Keratinocyte (primary cell): ENCODE results near the gene GPD1.

Experiments used
- EZH2 ChIP-seq: IDR thresholded peaks from one replicate; pipeline ENCODE4 v1.6.1; 2012; ENCODE audit warnings: inconsistent platforms, mild to moderate bottlenecking, low read length, moderate library complexity
- TF ChIP-seq, protein P1 (sequence below), 3 experiments: IDR thresholded peaks in 1 of 3; conservative IDR thresholded peaks in 1 of 3; optimal IDR thresholded peaks in 1 of 3; 2 replicates in 2 of 3; 3 replicates in 1 of 3; pipeline versions ENCODE3 to v1.5.1; 2011; ENCODE audit warnings: low read length in 3 of 3, mild to moderate bottlenecking in 3 of 3, moderate library complexity in 2 of 3, control low read depth in 1 of 3, inconsistent platforms in 1 of 3; ENCODE audit not compliant: insufficient read depth in 2 of 3; ENCODE audit errors: extremely low read depth in 1 of 3

DNA sequence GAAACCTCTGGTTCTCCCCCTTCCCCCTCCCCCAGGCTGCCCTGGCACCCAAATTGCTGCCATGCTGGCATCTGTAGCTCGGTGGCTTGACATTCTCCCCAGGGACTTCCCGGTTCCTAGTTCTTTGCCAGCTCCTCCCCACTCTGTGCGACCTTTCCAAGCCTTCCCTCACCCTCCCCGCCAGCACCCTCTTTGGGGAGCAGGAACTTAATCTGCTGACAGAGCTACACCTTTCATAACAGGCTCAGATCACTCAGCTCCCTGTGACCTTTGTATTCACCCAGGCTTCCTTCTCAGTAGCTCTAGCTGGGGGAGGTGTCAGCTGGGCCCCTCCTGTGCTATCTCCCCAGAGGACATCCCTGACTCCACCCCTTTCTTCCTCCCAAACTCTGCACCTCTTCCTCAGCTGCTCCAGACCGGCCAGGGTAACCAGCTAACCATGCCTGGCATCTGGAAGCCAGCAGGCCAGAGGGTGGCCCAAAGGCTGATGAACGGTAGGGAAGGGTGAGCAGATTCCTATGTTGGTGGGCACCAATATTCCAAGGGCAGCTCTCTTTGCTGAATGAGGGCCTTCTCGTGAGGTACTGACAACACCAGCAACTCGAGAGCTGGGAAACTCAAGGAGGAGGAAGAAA is 6.4 kb downstream of the GPD1 start:
- TF ChIP-seq, protein P1, sequence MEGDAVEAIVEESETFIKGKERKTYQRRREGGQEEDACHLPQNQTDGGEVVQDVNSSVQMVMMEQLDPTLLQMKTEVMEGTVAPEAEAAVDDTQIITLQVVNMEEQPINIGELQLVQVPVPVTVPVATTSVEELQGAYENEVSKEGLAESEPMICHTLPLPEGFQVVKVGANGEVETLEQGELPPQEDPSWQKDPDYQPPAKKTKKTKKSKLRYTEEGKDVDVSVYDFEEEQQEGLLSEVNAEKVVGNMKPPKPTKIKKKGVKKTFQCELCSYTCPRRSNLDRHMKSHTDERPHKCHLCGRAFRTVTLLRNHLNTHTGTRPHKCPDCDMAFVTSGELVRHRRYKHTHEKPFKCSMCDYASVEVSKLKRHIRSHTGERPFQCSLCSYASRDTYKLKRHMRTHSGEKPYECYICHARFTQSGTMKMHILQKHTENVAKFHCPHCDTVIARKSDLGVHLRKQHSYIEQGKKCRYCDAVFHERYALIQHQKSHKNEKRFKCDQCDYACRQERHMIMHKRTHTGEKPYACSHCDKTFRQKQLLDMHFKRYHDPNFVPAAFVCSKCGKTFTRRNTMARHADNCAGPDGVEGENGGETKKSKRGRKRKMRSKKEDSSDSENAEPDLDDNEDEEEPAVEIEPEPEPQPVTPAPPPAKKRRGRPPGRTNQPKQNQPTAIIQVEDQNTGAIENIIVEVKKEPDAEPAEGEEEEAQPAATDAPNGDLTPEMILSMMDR (optimal IDR thresholded peaks at IDR 0.05 in 1 of 3, IDR thresholded peaks at IDR 0.05 in 1 of 3, conservative IDR thresholded peaks at IDR 0.05 in 1 of 3; ENCODE audit: extremely low read depth in 1 of 3, insufficient read depth in 2 of 3, low read length in 3 of 3), result no peak
- TF ChIP-seq EZH2, result no peak
